Gastroesophageal sphincter (tissue), 4 donors: Measurements from ENCODE around the gene CHD6. TPM values are rescaled to one million over a fixed set of nuclear protein-coding genes. Genes with fewer than 3 reads are reported as not detected.

Experiments used
- ATAC-seq: fragments of 150-250 bp; one replicate; pipeline ENCODE4 v1.9.1; 2016; ENCODE audit warnings: mild to moderate bottlenecking, moderate library complexity
- H3K27ac ChIP-seq, 4 donors: fragments of 200-600 bp; sonication (generic) in 3 of 4; 1 replicate in 3 of 4; 2 replicates in 1 of 4; pipeline ENCODE4 v1.5.1; 2016 to 2019
- H3K27me3 ChIP-seq: fragments of 200-600 bp; sonication (generic); one replicate; pipeline ENCODE4 v1.5.1; 2019
- H3K36me3 ChIP-seq, 2 donors: fragments of 200-600 bp; sonication (generic); one replicate each; pipeline ENCODE4 v1.5.1; 2019; ENCODE audit warnings: control low read depth in 1 of 2
- H3K4me1 ChIP-seq, 3 donors: fragments of 200-600 bp; sonication (generic); 1 replicate in 2 of 3; 2 replicates in 1 of 3; pipeline ENCODE4 v1.5.1; 2016 to 2019; ENCODE audit warnings: control low read depth in 2 of 3
- H3K4me3 ChIP-seq, 2 donors: fragments of 200-600 bp; sonication (generic); one replicate each; pipeline ENCODE4 v1.5.1; 2019; ENCODE audit warnings: mild to moderate bottlenecking in 1 of 2, moderate library complexity in 1 of 2
- H3K9me3 ChIP-seq, 3 donors: fragments of 200-600 bp; sonication (generic); one replicate each; pipeline ENCODE4 v1.5.1; 2017 to 2019; ENCODE audit warnings: control low read depth in 2 of 3
- CTCF ChIP-seq, 4 experiments: fragments of 200-600 bp in 2 of 4; fragments of 450-650 bp in 2 of 4; sonication (generic) in 1 of 4; IDR thresholded peaks; one replicate each; pipeline ENCODE4 v1.5.1; 2017 to 2019; ENCODE audit warnings: antibody characterized with exemption in 4 of 4, mild to moderate bottlenecking in 2 of 4, moderate library complexity in 2 of 4
- EP300 ChIP-seq: sonication (generic); formaldehyde crosslinking; IDR thresholded peaks from one replicate; pipeline ENCODE4 v1.6.1; 2017; ENCODE audit warnings: antibody characterized with exemption, mild to moderate bottlenecking
- POLR2A ChIP-seq, 2 donors: fragments of 450-650 bp; IDR thresholded peaks; one replicate each; pipeline ENCODE4 v1.6.1; 2017; ENCODE audit warnings: antibody characterized with exemption in 2 of 2, mild to moderate bottlenecking in 2 of 2, moderate library complexity in 1 of 2
- POLR2AphosphoS5 ChIP-seq: sonication (generic); formaldehyde crosslinking; IDR thresholded peaks from one replicate; pipeline ENCODE4 v1.6.1; 2017; ENCODE audit warnings: antibody characterized with exemption
- WGBS, 2 donors: methylation state at CpG; one replicate each; pipeline ENCODE4 v1.1.5; 2018; ENCODE audit warnings: low coverage in 1 of 2; 5-methylcytosine and 5-hydroxymethylcytosine counted together
- total RNA-seq, 4 donors: library from RNA; depleted of rRNA; stranded (reverse); fragments of >200 nt; gene quantifications; one replicate each; pipeline ENCODE4 v1.1.0, GENCODE V29; 2016

CHD6 gene
- total RNA-seq, 4 donors from 2014 or later: 37.4 to 58.3 (median 40.4) TPM

- TF ChIP-seq CTCF (IDR thresholded peaks at IDR 0.05) (no peak), EP300 (no peak), POLR2AphosphoS5 (no peak), POLR2A (IDR thresholded peaks at IDR 0.05) (no peak)
- peaks cover 0 to 45% of the 10 kb centered on the region in 2 donors for H3K36me3 ChIP-seq
- H3K27ac ChIP-seq: no peak overlapping the region
- no peak overlapping the region for H3K4me3 ChIP-seq
- H3K9me3 ChIP-seq: no peaks in the 10 kb centered on the region
- peaks cover 0 to 23% (median 9%) of the 10 kb centered on the region in 3 donors for H3K4me1 ChIP-seq
- ATAC-seq: no peak
- H3K27me3 ChIP-seq: no peaks in the 10 kb centered on the region
- 92% methylated on average over 1 of the region's 1 CpG; no CpG with 5 or more reads in 1 of the 2 donors for WGBS, 2 donors
Measured at GRCh38 chr20:41479113-41479512, 139.1 kb downstream of the CHD6 start.

- H3K4me1 ChIP-seq: peaks cover 0 to 23% (median 9%) of the 10 kb centered on the region in 3 donors
- ATAC-seq: no peak
- no peak for TF ChIP-seq POLR2A (IDR thresholded peaks at IDR 0.05)
- TF ChIP-seq EP300: no peak
- no peak for TF ChIP-seq CTCF (IDR thresholded peaks at IDR 0.05)
- no peak for TF ChIP-seq POLR2AphosphoS5
- no peak overlapping the region for H3K27ac ChIP-seq
- WGBS, 2 donors: 100% methylated on average over 1 of the region's 1 CpG
- H3K27me3 ChIP-seq: no peaks in the 10 kb centered on the region
- H3K4me3 ChIP-seq: no peak overlapping the region
- peaks cover 0 to 38% of the 10 kb centered on the region in 2 donors for H3K36me3 ChIP-seq
- no peaks in the 10 kb centered on the region for H3K9me3 ChIP-seq
Measured at GRCh38 chr20:41478026-41478425, 140.2 kb downstream of the CHD6 start.

GRCh38 chr20:41476446-41476845 is 141.7 kb downstream of the CHD6 start:
- Histone ChIP-seq H3K27ac (peak overlapping the region in 2 of 4 donors; percentile 28 to 45), H3K36me3 (peaks cover 0 to 53% of the 10 kb centered on the region in 2 donors), H3K4me3 (no peak overlapping the region), H3K9me3 (no peaks in the 10 kb centered on the region), H3K27me3 (no peaks in the 10 kb centered on the region), H3K4me1 (peaks cover 0 to 23% (median 9%) of the 10 kb centered on the region in 3 donors)
- ATAC-seq: no peak
- WGBS, 2 donors: 94 to 100% methylated on average over 1 of the region's 1 CpG
- no peak for TF ChIP-seq POLR2AphosphoS5
- no peak for TF ChIP-seq EP300
- no peak for TF ChIP-seq CTCF (IDR thresholded peaks at IDR 0.05)
- no peak for TF ChIP-seq POLR2A (IDR thresholded peaks at IDR 0.05)

- ATAC-seq: peak; percentile 74
- Histone ChIP-seq H3K9me3 (no peaks in the 10 kb centered on the region), H3K27ac (peak overlapping the region in 2 of 4 donors; percentile 28 to 45), H3K27me3 (no peaks in the 10 kb centered on the region), H3K36me3 (peaks cover 0 to 57% of the 10 kb centered on the region in 2 donors), H3K4me3 (no peak overlapping the region), H3K4me1 (peaks cover 0 to 23% (median 9%) of the 10 kb centered on the region in 3 donors)
- TF ChIP-seq EP300 (no peak), POLR2A (IDR thresholded peaks at IDR 0.05) (no peak), CTCF (IDR thresholded peaks at IDR 0.05) (no peak), POLR2AphosphoS5 (no peak)
Measured at GRCh38 chr20:41476013-41476441, 142.2 kb downstream of the CHD6 start.

- Histone ChIP-seq H3K4me1 (peaks cover 0 to 23% (median 9%) of the 10 kb centered on the region in 3 donors), H3K4me3 (no peak overlapping the region), H3K27me3 (no peaks in the 10 kb centered on the region), H3K36me3 (peaks cover 0 to 58% of the 10 kb centered on the region in 2 donors), H3K9me3 (no peaks in the 10 kb centered on the region), H3K27ac (peak overlapping the region in 2 of 4 donors; percentile 28 to 45)
- 54 to 67% methylated on average over 1 of the region's 1 CpG for WGBS, 2 donors
- ATAC-seq: peak; percentile 50
- TF ChIP-seq POLR2AphosphoS5 (no peak), EP300 (no peak), CTCF (IDR thresholded peaks at IDR 0.05) (no peak), POLR2A (IDR thresholded peaks at IDR 0.05) (no peak)
Measured at GRCh38 chr20:41475503-41475902, 142.7 kb downstream of the CHD6 start.
